ENCODE results near the gene SLC27A4. TPM values are rescaled to one million over a fixed set of nuclear protein-coding genes. Genes with fewer than 3 reads are reported as not detected.

The SLC27A4 gene
- 20.8 and 47.0 TPM in 2 replicates for total RNA-seq

GRCh38 chr9:128339761-128340690, at the start of gene SLC27A4:
Gene SLC27A4, plus strand, starts transcription at chr9:128340527. Its CDS starts 2,606 bp downstream, at chr9:128343133.

DNA sequence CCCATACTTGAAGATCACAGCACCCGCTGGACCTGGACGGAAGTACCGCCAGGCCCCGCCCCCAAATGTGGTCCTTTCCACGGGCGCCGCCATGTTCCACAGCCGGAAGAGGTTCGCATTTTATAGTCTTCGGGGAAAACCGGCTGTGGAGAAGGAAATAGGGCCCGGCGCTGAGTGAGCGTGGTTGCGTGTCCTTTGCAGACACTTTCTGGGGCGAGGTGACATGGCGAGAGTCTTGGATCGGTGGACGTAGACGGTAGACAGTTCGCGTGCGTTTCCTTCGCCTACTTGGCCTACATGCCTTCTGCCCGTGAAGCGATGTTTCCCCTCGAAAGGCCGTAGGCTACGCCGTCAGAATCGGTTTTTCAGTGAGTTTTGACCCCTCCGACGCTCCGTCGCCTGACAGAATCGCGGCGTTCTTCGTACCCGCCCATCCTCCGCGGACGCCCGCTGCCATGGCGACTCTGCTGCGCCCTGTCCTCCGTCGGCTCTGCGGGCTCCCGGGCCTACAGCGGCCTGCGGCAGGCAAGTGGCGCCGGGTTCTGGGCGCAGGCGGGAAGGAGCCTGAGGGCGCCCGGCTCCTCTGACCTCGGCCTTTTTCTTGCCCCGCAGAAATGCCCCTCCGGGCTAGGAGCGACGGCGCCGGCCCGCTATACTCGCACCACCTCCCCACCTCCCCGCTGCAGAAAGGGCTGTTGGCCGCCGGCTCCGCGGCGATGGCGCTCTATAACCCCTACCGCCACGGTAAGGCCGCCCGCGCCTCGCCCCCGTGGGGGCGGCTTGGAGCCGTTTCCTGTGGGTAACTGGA, 17.7 kb upstream of the SLC27A4 start, which contains the start of the genes COQ4 and TRUB2:
COQ4 (plus strand) TSS at position 436 of the 808 bp plus-strand sequence; CDS start at position 456, 20 bp downstream.
TRUB2 (minus strand) TSS at position 44 of the 808 bp plus-strand sequence; CDS start at position 5, 39 bp downstream.

GRCh38 chr9:128370752-128371629, 30.7 kb downstream of the SLC27A4 start, which contains the start of gene URM1:
Gene URM1, plus strand, starts transcription at chr9:128371374. Its CDS starts 7 bp downstream, at chr9:128371381.

Other genes with a start within 250 kb of the SLC27A4 start
- 73.3 and 90.3 TPM in 2 replicates for gene PTGES2, start 212.8 kb upstream of the SLC27A4 start, total RNA-seq
- not detected in 2 replicates for gene LCN2, start 191.1 kb upstream of the SLC27A4 start, total RNA-seq
- gene BBLN, start 180.3 kb upstream of the SLC27A4 start, total RNA-seq, result 40.3 and 41.9 TPM in 2 replicates
- gene CIZ1, start 149.0 kb upstream of the SLC27A4 start, total RNA-seq, result 47.1 and 63.0 TPM in 2 replicates
- 17.1 and 47.0 TPM in 2 replicates for gene DNM1, start 137.1 kb upstream of the SLC27A4 start, total RNA-seq
- gene GOLGA2, start 64.5 kb upstream of the SLC27A4 start, total RNA-seq, result 98.6 and 125 TPM in 2 replicates
- gene SWI5, start 64.3 kb upstream of the SLC27A4 start, total RNA-seq, result 17.6 and 25.6 TPM in 2 replicates
- gene TRUB2, start 18.1 kb upstream of the SLC27A4 start, total RNA-seq, result 22.1 and 28.3 TPM in 2 replicates
- gene COQ4, start 17.7 kb upstream of the SLC27A4 start, total RNA-seq, result 43.1 and 57.8 TPM in 2 replicates
- gene URM1, start 30.8 kb downstream of the SLC27A4 start, total RNA-seq, result 35.5 and 41.4 TPM in 2 replicates
- gene CERCAM, start 80.3 kb downstream of the SLC27A4 start, total RNA-seq, result 77.3 and 148 TPM in 2 replicates
- 25.2 and 51.0 TPM in 2 replicates for gene ODF2, start 115.5 kb downstream of the SLC27A4 start, total RNA-seq
- 21.0 and 38.7 TPM in 2 replicates for gene GLE1, start 164.2 kb downstream of the SLC27A4 start, total RNA-seq
- 290 and 407 TPM in 2 replicates for gene SPTAN1, start 212.1 kb downstream of the SLC27A4 start, total RNA-seq